ENCODE results near the gene TPRN. TPM values are rescaled to one million over a fixed set of nuclear protein-coding genes. Genes with fewer than 3 reads are reported as not detected.

Gene TPRN
- polyA plus RNA-seq, 1 of the 3 experiments (the other 2 are of a cell fraction): 5.2 TPM

GRCh38 chr9:137167277-137167746 is 33.2 kb downstream of the TPRN start:
- H3K27ac ChIP-seq (ENCODE audit: low read depth in 2 of 2, low read length in 1 of 2): no peak overlapping the region
- H3K36me3 ChIP-seq (replicated peaks in 1 of 2; ENCODE audit: control insufficient read depth in 1 of 2, insufficient read depth in 2 of 2, low read length in 1 of 2): no peaks in the 10 kb centered on the region
- DNase-seq: peak; percentile 60
- no peaks in the 10 kb centered on the region for H3K9me3 ChIP-seq
- peaks cover 0 to 4% of the 10 kb centered on the region in 2 experiments; a peak in 1 of 4 replicates for H3K4me1 ChIP-seq (ENCODE audit: control insufficient read depth in 1 of 2, insufficient read depth in 2 of 2, low read depth in 1 of 2, low read length in 1 of 2)
- no peak overlapping the region for H3K4me2 ChIP-seq
- peaks cover 40% of the 10 kb centered on the region for H3K27me3 ChIP-seq (ENCODE audit: insufficient read depth)
- H2AFZ ChIP-seq (ENCODE audit: low read depth): no peak overlapping the region
- H3F3A ChIP-seq (replicated peaks; ENCODE audit: insufficient read depth): no peaks in the 10 kb centered on the region
- ChIA-PET POLR2A (interaction anchor here (1.8 kb wide), 1 partner anchor 38 kb away, joined by 5 read pairs; no protein-coding TSS in a partner anchor), CTCF (interaction anchor here (0.6 kb wide), 1 partner anchor 103 kb away, joined by 3 read pairs; no protein-coding TSS in a partner anchor)
- WGBS (ENCODE audit: low lambda C conversion rate): 8% methylated on average over 5 of the region's 44 CpGs
- no peak overlapping the region; a peak in 1 of 4 replicates for H3K4me3 ChIP-seq (ENCODE audit: low read depth in 2 of 2, low read length in 1 of 2)
- no peaks in the 10 kb centered on the region for H4K20me1 ChIP-seq (ENCODE audit: insufficient read depth)
- no peak overlapping the region for H3K9ac ChIP-seq
- TF ChIP-seq ELF1 (IDR thresholded peaks at IDR 0.05) (no peak), SIN3A (IDR thresholded peaks at IDR 0.05; ENCODE audit: borderline replicate concordance, low read depth, low read length) (no peak), GABPA (IDR thresholded peaks at IDR 0.05; ENCODE audit: low read depth) (no peak), FOSL2 (IDR thresholded peaks at IDR 0.05; ENCODE audit: borderline replicate concordance, low read depth) (no peak), SMC3 (IDR thresholded peaks at IDR 0.05; ENCODE audit: low read depth, low read length) (no peak), GATA2 (CRISPR knock-in tag; IDR thresholded peaks at IDR 0.05) (no peak), TCF12 (IDR thresholded peaks at IDR 0.05) (no peak), MXI1 (IDR thresholded peaks at IDR 0.05; ENCODE audit: low read depth, low read length) (no peak), TAF1 (IDR thresholded peaks at IDR 0.05; ENCODE audit: borderline replicate concordance, low read depth, low read length) (no peak), RAD21 (IDR thresholded peaks at IDR 0.05; ENCODE audit: low read length) (no peak), NRF1 (IDR thresholded peaks at IDR 0.05; ENCODE audit: low read depth, low read length) (no peak), FOXJ3 (CRISPR knock-in tag; IDR thresholded peaks at IDR 0.05) (no peak)
- no peaks in the 10 kb centered on the region for H3K79me2 ChIP-seq (ENCODE audit: insufficient read depth)
- no peaks in the 10 kb centered on the region for H3K9me2 ChIP-seq

- no peak overlapping the region for H3K4me3 ChIP-seq (ENCODE audit: low read depth in 2 of 2, low read length in 1 of 2)
- WGBS (ENCODE audit: low lambda C conversion rate): 17% methylated on average over 10 of the region's 22 CpGs
- no peak overlapping the region for H3K9ac ChIP-seq
- POLR2A ChIA-PET: no interaction called here
- H3K4me1 ChIP-seq (ENCODE audit: control insufficient read depth in 1 of 2, insufficient read depth in 2 of 2, low read depth in 1 of 2, low read length in 1 of 2): peaks cover 0 to 4% of the 10 kb centered on the region in 2 experiments; a peak in 1 of 4 replicates
- no peak overlapping the region for H3K4me2 ChIP-seq
- H3K27ac ChIP-seq (ENCODE audit: low read depth in 2 of 2, low read length in 1 of 2): no peak overlapping the region
- no peaks in the 10 kb centered on the region for H3K9me2 ChIP-seq
- CTCF ChIA-PET: interaction anchor here (0.6 to 0.8 kb wide), 2 partner anchors 102 to 135 kb away, joined by 3 read pairs; partner anchors contain the start of gene NRARP
- DNase-seq: peak; percentile 50
- no peak overlapping the region for H2AFZ ChIP-seq (ENCODE audit: low read depth)
- peaks cover 40% of the 10 kb centered on the region for H3K27me3 ChIP-seq (ENCODE audit: insufficient read depth)
- H4K20me1 ChIP-seq (ENCODE audit: insufficient read depth): no peaks in the 10 kb centered on the region
- H3K36me3 ChIP-seq (replicated peaks in 1 of 2; ENCODE audit: control insufficient read depth in 1 of 2, insufficient read depth in 2 of 2, low read length in 1 of 2): no peaks in the 10 kb centered on the region
- H3K79me2 ChIP-seq (ENCODE audit: insufficient read depth): no peaks in the 10 kb centered on the region
- H3F3A ChIP-seq (replicated peaks; ENCODE audit: insufficient read depth): no peaks in the 10 kb centered on the region
- TF ChIP-seq POLR2AphosphoS5 (IDR thresholded peaks at IDR 0.05; ENCODE audit: low read depth, low read length) (no peak), ZBTB33 (IDR thresholded peaks at IDR 0.05; ENCODE audit: borderline replicate concordance, low read depth) (no peak), FOSL2 (IDR thresholded peaks at IDR 0.05; ENCODE audit: borderline replicate concordance, low read depth) (no peak), SMC3 (IDR thresholded peaks at IDR 0.05; ENCODE audit: low read depth, low read length) (no peak), TEAD4 (IDR thresholded peaks at IDR 0.05; ENCODE audit: borderline replicate concordance, insufficient read depth) (no peak), RFX5 (IDR thresholded peaks at IDR 0.05; ENCODE audit: low read length) (no peak), EZH2phosphoT487 (IDR thresholded peaks at IDR 0.05; ENCODE audit: borderline replicate concordance, low read depth) (no peak), PBX3 (IDR thresholded peaks at IDR 0.05) (no peak), RXRA (IDR thresholded peaks at IDR 0.05; ENCODE audit: borderline replicate concordance, low read depth) (no peak)
- no peaks in the 10 kb centered on the region for H3K9me3 ChIP-seq
These were observed 33.9 kb downstream of the TPRN start for GRCh38 chr9:137166380-137167229.
